GM18870 (cell line): ENCODE results near the gene PNMT.
"Not testable (repeated sequence)": the region's sequence is repeated elsewhere in the genome, so short reads cannot be mapped to it uniquely, and the experiment has no call there.

Experiments
- ATAC-seq: cut with Tn5 transposase; IDR thresholded peaks from one replicate; pipeline ENCODE4 v1.9.1; 2021; ENCODE audit warnings: moderate library complexity; ENCODE audit not compliant: unreplicated experiment

The PNMT gene

DNA sequence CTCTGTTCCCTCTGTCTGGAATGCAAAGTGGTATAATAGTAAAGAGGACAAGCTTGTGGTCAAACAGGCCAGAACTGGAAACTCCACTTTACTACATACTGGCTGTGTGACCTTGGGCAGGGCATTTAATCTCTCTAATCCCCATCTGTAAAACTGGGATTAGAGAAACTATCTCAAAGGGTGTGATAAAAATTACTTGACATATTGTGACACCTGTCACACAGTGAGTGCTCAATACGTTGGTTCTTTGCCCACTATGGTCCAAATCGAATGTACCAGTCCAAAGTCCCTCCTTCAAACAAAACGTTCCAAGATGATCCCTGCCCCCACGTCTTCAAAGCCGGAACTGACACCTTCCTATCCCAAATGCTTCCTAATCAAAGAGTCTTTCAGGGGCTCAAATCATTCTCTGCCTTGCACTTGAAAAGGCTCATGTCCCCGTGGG lies 18.9 kb downstream of the PNMT start:
- no peak for ATAC-seq

GRCh38 chr17:39687546-39688474 lies 19.6 kb downstream of the PNMT start, which contains the start of gene PGAP3:
TSS of gene PGAP3 (minus strand) at chr17:39688057. CDS start at chr17:39688014, 43 bp downstream.
- peak; percentile 79 for ATAC-seq

GRCh38 chr17:39688475-39688835 lies 20.2 kb downstream of the PNMT start:
- ATAC-seq = no peak

GRCh38 chr17:39688945-39689344 lies 20.7 kb downstream of the PNMT start:
- no peak for ATAC-seq

DNA sequence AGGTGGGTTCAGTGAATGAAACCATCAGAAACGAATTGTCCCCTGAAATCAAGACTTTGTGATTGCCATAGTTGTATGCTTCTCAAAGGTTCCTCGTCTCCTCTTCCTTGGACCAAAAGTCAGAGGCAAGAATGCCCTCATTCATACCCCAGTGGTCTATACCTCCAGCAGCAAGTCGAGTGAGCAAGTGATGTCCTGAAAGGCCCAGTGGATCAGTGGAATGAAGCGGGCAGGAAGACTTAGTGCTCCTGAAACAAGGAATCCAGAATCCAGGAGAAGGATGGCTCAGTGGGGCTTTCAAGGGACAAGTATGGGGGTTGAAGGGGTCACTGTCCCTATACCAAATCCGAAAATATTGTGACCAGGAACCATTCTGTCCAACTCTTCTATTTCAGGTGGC lies 26.3 kb downstream of the PNMT start:
- no peak for ATAC-seq

- ATAC-seq = no peak
Observed at GRCh38 chr17:39695089-39695474, 26.8 kb downstream of the PNMT start.

DNA sequence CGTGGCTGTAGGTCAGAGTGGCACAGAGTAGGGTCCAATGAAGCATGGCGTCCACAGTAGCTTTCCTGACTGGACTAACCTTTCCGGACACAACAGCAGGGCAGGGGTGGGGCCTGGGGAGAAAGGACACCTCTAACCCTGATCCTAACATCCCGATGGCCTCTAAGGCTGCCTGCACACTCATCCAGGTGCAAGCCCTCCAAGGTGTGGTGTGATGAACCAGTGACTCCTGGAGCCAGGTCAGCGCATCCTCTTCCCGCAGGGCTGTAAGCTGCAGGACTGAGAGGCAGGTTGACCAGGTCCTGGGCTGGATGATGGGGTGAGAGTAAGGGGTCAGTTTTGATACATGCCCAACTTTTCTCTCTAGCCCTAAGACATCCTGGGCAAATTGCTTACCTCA lies 28.5 kb downstream of the PNMT start:
- no peak for ATAC-seq

DNA sequence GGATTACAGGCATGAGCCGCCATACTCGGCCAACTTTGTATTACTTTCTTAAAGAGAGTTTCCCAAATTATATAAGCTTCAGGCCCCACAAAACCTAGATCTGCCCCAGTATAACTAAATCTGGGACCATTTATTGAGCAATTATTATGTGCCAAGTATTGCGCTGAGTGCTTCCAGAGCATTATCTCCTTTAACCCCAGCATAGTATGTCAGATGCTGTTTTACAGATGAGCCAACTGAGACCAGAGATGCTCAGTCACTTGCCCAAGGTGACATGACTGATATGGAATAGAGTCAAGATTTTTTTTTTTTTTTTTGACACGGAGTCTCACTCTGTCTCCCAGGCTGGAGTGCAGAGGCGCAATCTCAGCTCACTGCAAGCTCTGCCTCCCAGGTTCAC lies 29.7 kb downstream of the PNMT start:
- ATAC-seq = no peak

GRCh38 chr17:39699157-39699817 lies 31.0 kb downstream of the PNMT start:
- ATAC-seq = not testable (repeated sequence)

DNA sequence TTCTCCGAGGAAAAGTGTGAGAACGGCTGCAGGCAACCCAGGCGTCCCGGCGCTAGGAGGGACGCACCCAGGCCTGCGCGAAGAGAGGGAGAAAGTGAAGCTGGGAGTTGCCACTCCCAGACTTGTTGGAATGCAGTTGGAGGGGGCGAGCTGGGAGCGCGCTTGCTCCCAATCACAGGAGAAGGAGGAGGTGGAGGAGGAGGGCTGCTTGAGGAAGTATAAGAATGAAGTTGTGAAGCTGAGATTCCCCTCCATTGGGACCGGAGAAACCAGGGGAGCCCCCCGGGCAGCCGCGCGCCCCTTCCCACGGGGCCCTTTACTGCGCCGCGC lies 31.5 kb downstream of the PNMT start, which contains the start of gene ERBB2:
ERBB2 (plus strand) TSS at position 247 of the 330 bp plus-strand sequence. CDS start 175 bp downstream, outside the sequence.
- no peak for ATAC-seq

- ATAC-seq = no peak
Observed at GRCh38 chr17:39700148-39700987, 32.1 kb downstream of the PNMT start.

DNA sequence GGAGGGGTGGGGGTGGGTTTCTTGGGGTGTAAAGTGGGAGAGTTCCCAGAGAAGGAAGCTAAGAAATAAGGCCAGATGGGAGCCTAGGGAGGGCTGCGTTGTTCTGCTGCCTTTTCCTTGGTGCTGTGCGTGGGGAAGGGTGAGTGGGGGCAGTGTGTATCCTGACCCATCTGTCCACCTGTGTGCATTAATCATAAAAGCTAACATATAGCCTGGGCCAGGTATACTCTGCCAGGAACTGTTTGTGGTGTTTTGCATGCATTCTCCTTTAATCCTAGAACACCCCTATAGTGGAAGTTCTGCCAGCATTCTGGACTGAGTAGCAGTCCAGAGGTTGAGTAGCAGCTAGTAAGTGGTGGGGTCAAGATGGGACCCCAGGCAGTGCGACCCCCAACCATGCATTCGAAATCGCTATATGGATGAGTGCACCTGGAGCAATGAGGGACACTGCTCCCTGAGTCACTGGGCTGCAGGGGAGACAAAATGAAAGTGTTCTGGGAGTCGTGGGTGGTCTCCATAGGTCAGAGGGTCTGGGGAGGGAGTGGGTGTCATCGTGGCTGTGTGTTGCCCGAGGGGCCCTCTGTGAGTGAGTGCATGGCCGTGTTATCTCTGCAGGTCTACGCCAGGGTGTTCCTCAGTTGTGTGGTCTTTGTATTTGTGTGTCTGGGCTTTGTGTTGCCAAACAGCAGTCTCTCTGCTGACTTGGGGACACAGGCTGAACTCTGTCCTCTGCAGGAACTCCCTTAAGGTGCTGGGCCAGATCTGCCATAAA lies 32.9 kb downstream of the PNMT start:
- no peak for ATAC-seq

DNA sequence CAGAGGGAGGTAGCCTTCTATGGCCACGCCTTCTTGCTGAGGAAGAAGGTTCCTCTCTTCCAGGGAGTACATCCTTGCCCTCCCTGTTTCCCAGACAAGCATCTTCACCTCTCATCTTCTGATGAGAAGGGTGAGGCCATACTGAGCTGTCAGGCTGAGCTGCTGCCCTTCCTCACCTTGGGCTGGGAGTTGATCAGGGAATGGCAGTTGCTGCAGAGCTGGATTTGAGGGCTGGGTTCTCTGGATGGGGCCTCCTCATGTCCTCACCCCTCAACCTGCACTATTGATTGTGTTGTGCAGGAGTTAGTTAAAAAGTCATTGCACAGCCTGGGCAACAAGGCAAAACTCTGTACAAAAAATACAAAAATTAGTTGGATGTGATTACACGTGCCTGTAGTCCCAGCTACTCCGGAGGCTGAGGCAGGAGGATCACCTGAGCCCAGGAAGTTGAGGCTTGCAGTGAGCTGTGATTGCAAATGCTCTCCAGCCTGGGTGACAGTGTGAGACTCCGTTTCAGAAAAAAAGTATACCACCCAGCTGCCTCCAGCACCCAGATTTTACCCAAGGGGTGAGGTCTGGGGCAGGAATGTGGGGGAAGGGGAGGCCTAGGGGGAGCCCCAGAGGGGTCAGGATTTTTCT lies 33.6 kb downstream of the PNMT start:
- no peak for ATAC-seq

GRCh38 chr17:39702901-39703893 lies 34.9 kb downstream of the PNMT start:
- no peak for ATAC-seq

- ATAC-seq = no peak
Observed at GRCh38 chr17:39703913-39704312, 35.7 kb downstream of the PNMT start.

GRCh38 chr17:39704821-39705551 lies 36.7 kb downstream of the PNMT start:
- no peak for ATAC-seq

GRCh38 chr17:39705786-39706348 lies 37.6 kb downstream of the PNMT start:
- no peak for ATAC-seq

DNA sequence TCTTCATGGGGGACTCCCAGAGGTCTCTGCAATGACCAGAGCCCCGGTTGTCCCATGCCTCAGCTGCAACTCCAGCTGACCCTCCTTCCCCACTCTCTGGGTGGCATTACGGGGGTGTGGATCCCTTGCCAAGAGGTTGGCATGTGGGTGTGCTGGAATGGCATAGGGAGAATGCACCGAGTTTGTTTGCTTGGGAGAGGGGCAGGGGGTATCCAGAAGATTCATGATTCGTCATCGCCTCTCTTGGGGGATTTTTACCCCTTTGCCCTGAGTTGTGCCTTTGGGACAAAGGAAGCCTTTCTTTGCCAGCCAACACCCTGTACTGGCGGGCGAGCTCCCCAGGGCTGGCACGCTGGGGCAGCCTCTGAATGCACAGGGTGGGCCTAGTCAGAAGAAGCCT lies 38.1 kb downstream of the PNMT start:
- no peak for ATAC-seq
